Stimulated activated CD4-positive, alpha-beta T cell treated with anti-CD3 and anti-CD28 coated beads, TNF-alpha, amount 100 ng/mL, for 24 hours (primary cell): ENCODE data around the gene CCIN.
A peak's percentile ranks its signal among the peaks of the same experiment; 100 is the strongest.

Source experiments
- DNase-seq, 3 experiments: peaks; one replicate each; pipeline ENCODE4 v3.0.0-alpha.2; 2020; ENCODE audit warnings: low read depth in 3 of 3

Gene CCIN

GRCh38 chr9:36189976-36190375, 20.8 kb downstream of the CCIN start:
- DNase-seq: no peak

- peak; percentile 90 to 93 (median 91) for DNase-seq
These were observed 21.5 kb downstream of the CCIN start, which contains the start of gene CLTA for GRCh38 chr9:36190388-36191289. CLTA (plus strand) TSS chr9:36190921; CDS start chr9:36191057, 136 bp downstream.

- peak; percentile 17 to 42 (median 24) for DNase-seq
These were observed 22.1 kb downstream of the CCIN start for GRCh38 chr9:36191290-36191645.

- DNase-seq: no peak
These were observed 22.5 kb downstream of the CCIN start for GRCh38 chr9:36191686-36192085.

GRCh38 chr9:36192196-36192595, 23.0 kb downstream of the CCIN start:
- DNase-seq: no peak

- no peak for DNase-seq
These were observed 23.8 kb downstream of the CCIN start for GRCh38 chr9:36193023-36193422.

GRCh38 chr9:36194326-36195000, 25.3 kb downstream of the CCIN start:
- no peak for DNase-seq

- DNase-seq: no peak
These were observed 35.8 kb downstream of the CCIN start for GRCh38 chr9:36204906-36205547.

GRCh38 chr9:36207016-36207415, 37.8 kb downstream of the CCIN start:
- no peak for DNase-seq

- DNase-seq: no peak
These were observed 38.4 kb downstream of the CCIN start for GRCh38 chr9:36207546-36208012.

- DNase-seq: no peak
These were observed 39.5 kb downstream of the CCIN start for GRCh38 chr9:36208521-36209253.

GRCh38 chr9:36210722-36211121, 41.5 kb downstream of the CCIN start:
- DNase-seq: no peak

- DNase-seq: no peak
These were observed 42.3 kb downstream of the CCIN start for GRCh38 chr9:36211510-36211909.

- DNase-seq: no peak
These were observed 44.2 kb downstream of the CCIN start for GRCh38 chr9:36213387-36213786.

GRCh38 chr9:36213989-36214388, 44.8 kb downstream of the CCIN start:
- DNase-seq: no peak

GRCh38 chr9:36214571-36214970, 45.4 kb downstream of the CCIN start:
- DNase-seq: no peak

- DNase-seq: no peak
These were observed 48.2 kb downstream of the CCIN start for GRCh38 chr9:36217256-36217968.

- no peak for DNase-seq
These were observed 48.8 kb downstream of the CCIN start for GRCh38 chr9:36218011-36218410.

GRCh38 chr9:36218411-36218901, 49.3 kb downstream of the CCIN start:
- no peak for DNase-seq
